ENCODE results near the gene CACNA2D1. TPM values are rescaled to one million over a fixed set of nuclear protein-coding genes. Genes with fewer than 3 reads are reported as not detected.

CACNA2D1 gene
- total and polyA plus RNA-seq, 7 experiments from 2014 or later = not detected

DNA sequence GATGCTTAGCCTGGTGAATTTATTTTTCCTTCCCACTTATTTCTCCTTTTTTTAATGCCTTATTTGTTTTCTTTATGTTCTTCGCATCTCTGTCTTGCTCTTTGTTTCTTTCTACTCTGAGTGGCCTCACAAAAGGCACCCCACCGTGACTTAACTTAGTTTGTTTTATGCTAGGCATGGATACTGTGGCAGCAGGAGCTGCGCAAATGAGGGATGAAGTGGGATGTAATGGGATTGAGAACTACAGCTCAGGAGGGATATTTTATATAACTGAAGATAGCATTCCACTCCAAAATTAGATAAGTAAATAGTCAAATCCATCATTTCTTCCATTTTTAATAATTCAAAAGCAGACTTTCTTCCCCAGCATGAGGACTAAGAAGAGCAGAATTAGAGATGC lies 1.7 kb upstream of the CACNA2D1 start:
- POLR2A ChIA-PET = no interaction called here
- H3K4me1 Mint-ChIP-seq = peaks cover 0 to 14% (median 7%) of the 10 kb centered on the region in 7 donors
- peaks cover 0 to 7% (median 1%) of the 10 kb centered on the region in 11 donors for H3K9me3 Mint-ChIP-seq

DNA sequence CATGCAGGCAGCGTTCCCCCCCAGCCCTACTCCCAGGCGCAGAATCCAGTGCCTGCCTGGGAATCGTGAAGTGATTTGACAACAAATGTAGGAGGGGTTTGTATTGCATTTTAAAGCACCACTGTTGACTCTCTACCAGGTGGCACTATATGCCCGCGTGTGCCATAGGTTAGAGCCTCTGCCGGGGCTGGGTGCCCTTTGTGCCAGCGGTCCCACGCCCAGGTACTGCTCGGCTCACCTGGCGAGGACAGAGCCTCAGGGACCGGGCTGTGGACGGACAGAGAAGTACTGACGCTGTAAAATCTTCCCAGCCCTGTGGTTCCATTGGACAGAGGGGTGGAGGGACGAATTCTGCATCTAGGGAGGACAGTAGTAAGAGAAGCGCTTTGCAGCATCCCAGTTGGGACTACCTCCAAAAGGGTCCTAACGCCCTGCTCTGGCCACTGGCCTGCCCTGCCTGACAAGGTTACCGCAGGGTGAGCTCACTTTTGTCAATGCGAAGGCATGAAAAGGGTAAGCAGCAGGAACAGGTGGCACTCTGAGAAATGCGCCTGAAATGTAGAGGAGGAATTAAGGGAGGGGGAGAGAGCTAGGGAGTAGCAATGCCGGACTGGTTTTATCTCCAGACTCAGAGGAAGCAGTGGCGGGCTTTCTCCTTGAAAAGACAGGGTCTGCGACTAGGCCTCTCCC lies 788 bp upstream of the CACNA2D1 start:
- H3K27ac ChIP-seq (ENCODE audit: low read depth, low read length) = no peak overlapping the region
- peaks cover 0 to 7% (median 1%) of the 10 kb centered on the region in 11 donors for H3K9me3 Mint-ChIP-seq
- ATAC-seq = no peak
- no peak overlapping the region for H3K27ac Mint-ChIP-seq
- H3K27me3 Mint-ChIP-seq = peaks cover 44 to 55% (median 45%) of the 10 kb centered on the region in 5 donors
- DNase-seq = no peak
- POLR2A ChIA-PET = no interaction called here
- peaks cover 0 to 9% of the 10 kb centered on the region in 2 donors for H3K27me3 ChIP-seq (ENCODE audit: control insufficient read depth in 2 of 2, insufficient read depth in 2 of 2, low read length in 2 of 2)
- peaks cover 0 to 14% (median 7%) of the 10 kb centered on the region in 7 donors for H3K4me1 Mint-ChIP-seq
- intact Hi-C loops (cut with micrococcal nuclease) = no loop called here
- H3K36me3 ChIP-seq (ENCODE audit: control insufficient read depth in 2 of 3, insufficient read depth in 3 of 3, low read length in 3 of 3) = no peaks in the 10 kb centered on the region
- peaks cover 0 to 7% (median 0%) of the 10 kb centered on the region in 5 donors for H3K36me3 Mint-ChIP-seq
- H3K4me3 ChIP-seq (ENCODE audit: low read length) = no peak overlapping the region
- H3K4me3 Mint-ChIP-seq = peak overlapping the region; percentile 13 to 62 (median 50)
- CTCF ChIA-PET = no interaction called here
- no peaks in the 10 kb centered on the region for H3K9me3 ChIP-seq (ENCODE audit: control insufficient read depth in 2 of 3, low read length in 3 of 3)
- H3K4me1 ChIP-seq (ENCODE audit: control insufficient read depth in 2 of 2, insufficient read depth in 2 of 2, low read length in 2 of 2) = no peaks in the 10 kb centered on the region

More for the DNA sequence above, 1.7 kb upstream of the CACNA2D1 start:
- H3K27me3 ChIP-seq (ENCODE audit: control insufficient read depth in 2 of 2, insufficient read depth in 2 of 2, low read length in 2 of 2) = peaks cover 0 to 9% of the 10 kb centered on the region in 2 donors
- H3K9me3 ChIP-seq (ENCODE audit: control insufficient read depth in 2 of 3, low read length in 3 of 3) = no peaks in the 10 kb centered on the region
- H3K27ac ChIP-seq (ENCODE audit: low read depth, low read length) = no peak overlapping the region
- H3K27ac Mint-ChIP-seq = no peak overlapping the region
- CTCF ChIA-PET = no interaction called here
- H3K4me1 ChIP-seq (ENCODE audit: control insufficient read depth in 2 of 2, insufficient read depth in 2 of 2, low read length in 2 of 2) = no peaks in the 10 kb centered on the region
- intact Hi-C loops (cut with micrococcal nuclease) = no loop called here
- no peak overlapping the region for H3K4me3 ChIP-seq (ENCODE audit: low read length)
- H3K36me3 Mint-ChIP-seq = peaks cover 0 to 7% (median 0%) of the 10 kb centered on the region in 5 donors
- no peak for ATAC-seq
- H3K36me3 ChIP-seq (ENCODE audit: control insufficient read depth in 2 of 3, insufficient read depth in 3 of 3, low read length in 3 of 3) = no peaks in the 10 kb centered on the region
- H3K4me3 Mint-ChIP-seq = peak overlapping the region in 1 of 10 donors; percentile 7
- peaks cover 43 to 54% (median 45%) of the 10 kb centered on the region in 5 donors for H3K27me3 Mint-ChIP-seq
- DNase-seq = no peak

DNA sequence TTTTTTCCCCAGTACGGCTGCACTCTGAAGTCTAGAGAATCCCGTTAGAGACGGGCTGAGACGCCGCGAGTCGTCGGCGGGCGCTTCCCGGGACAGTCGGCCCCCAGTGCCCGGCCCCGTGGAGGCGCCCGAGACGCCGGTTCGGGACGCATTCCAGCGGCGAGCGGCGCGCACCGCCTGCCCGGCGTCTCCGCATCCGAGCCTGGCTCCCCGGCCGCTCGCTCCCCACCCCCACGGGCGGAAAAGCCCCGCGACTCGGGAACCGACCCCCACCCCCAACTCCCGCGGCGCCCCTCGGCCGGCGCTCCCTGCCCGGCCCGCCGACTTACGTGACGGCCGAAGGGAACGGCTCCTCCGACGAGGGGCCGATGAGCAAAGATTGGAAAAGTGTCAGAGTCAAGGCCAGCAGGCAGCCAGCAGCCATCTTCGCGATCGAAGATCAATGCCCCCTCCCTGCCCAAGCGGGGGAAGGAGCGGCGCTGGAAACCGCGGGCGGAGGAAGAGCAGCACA lies 486 bp downstream of the CACNA2D1 start:
- Histone ChIP-seq H3K27ac (ENCODE audit: low read depth, low read length) (no peak overlapping the region), H3K4me1 (ENCODE audit: control insufficient read depth in 2 of 2, insufficient read depth in 2 of 2, low read length in 2 of 2) (no peaks in the 10 kb centered on the region), H3K4me3 (ENCODE audit: low read length) (no peak overlapping the region), H3K27me3 (ENCODE audit: control insufficient read depth in 2 of 2, insufficient read depth in 2 of 2, low read length in 2 of 2) (peaks cover 0 to 9% of the 10 kb centered on the region in 2 donors), H3K9me3 (ENCODE audit: control insufficient read depth in 2 of 3, low read length in 3 of 3) (no peaks in the 10 kb centered on the region), H3K36me3 (ENCODE audit: control insufficient read depth in 2 of 3, insufficient read depth in 3 of 3, low read length in 3 of 3) (no peaks in the 10 kb centered on the region)
- H3K27me3 Mint-ChIP-seq = peaks cover 44 to 54% (median 45%) of the 10 kb centered on the region in 5 donors
- DNase-seq (peak in 1 of 9 donors; percentile 20), ATAC-seq (no peak)
- intact Hi-C loops (cut with micrococcal nuclease) = no loop called here
- H3K4me3 Mint-ChIP-seq = peak overlapping the region in 7 of 10 donors; percentile 37 to 79 (median 64)
- H3K9me3 Mint-ChIP-seq = peaks cover 0 to 7% (median 1%) of the 10 kb centered on the region in 11 donors
- H3K36me3 Mint-ChIP-seq = peaks cover 0 to 7% (median 0%) of the 10 kb centered on the region in 5 donors
- H3K4me1 Mint-ChIP-seq = peaks cover 0 to 14% (median 7%) of the 10 kb centered on the region in 7 donors
- POLR2A ChIA-PET = no interaction called here
- CTCF ChIA-PET = no interaction called here
- H3K27ac Mint-ChIP-seq = no peak overlapping the region

DNA sequence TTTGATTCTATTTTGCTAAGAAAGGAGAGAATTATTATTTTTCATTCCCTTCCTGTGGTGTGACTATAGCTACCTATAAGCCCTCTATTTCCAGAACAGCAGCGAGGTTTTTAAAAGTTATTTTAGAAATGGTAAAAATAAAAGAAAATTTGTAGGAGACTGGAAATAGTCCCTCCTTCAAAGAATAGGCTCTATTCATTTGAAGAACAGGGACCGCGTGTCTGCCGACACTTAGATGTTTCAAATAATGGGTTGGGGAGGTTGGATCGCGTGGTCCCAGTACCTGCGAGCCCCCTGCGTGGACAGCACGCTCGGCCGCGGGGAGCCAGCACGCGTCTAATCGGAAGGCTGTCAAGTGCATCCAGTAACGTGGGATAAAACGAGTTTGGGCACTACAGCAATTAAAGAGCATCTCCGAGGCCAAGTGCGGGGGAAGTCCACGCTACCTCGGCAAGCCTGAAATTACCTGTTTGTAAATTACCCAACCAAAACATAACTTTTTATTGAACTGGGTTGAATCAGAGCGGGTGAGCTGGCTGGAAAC lies 1.0 kb downstream of the CACNA2D1 start:
- peaks cover 0 to 7% (median 0%) of the 10 kb centered on the region in 5 donors for H3K36me3 Mint-ChIP-seq
- no peak overlapping the region for H3K27ac ChIP-seq (ENCODE audit: low read depth, low read length)
- H3K27me3 ChIP-seq (ENCODE audit: control insufficient read depth in 2 of 2, insufficient read depth in 2 of 2, low read length in 2 of 2) = peaks cover 0 to 9% of the 10 kb centered on the region in 2 donors
- H3K9me3 ChIP-seq (ENCODE audit: control insufficient read depth in 2 of 3, low read length in 3 of 3) = no peaks in the 10 kb centered on the region
- H3K4me1 ChIP-seq (ENCODE audit: control insufficient read depth in 2 of 2, insufficient read depth in 2 of 2, low read length in 2 of 2) = no peaks in the 10 kb centered on the region
- H3K27me3 Mint-ChIP-seq = peaks cover 44 to 50% (median 45%) of the 10 kb centered on the region in 5 donors
- POLR2A ChIA-PET = no interaction called here
- H3K9me3 Mint-ChIP-seq = peaks cover 0 to 7% (median 0%) of the 10 kb centered on the region in 11 donors
- no peak overlapping the region for H3K4me3 ChIP-seq (ENCODE audit: low read length)
- H3K36me3 ChIP-seq (ENCODE audit: control insufficient read depth in 2 of 3, insufficient read depth in 3 of 3, low read length in 3 of 3) = no peaks in the 10 kb centered on the region
- intact Hi-C loops (cut with micrococcal nuclease) = no loop called here
- H3K4me3 Mint-ChIP-seq = peak overlapping the region in 9 of 10 donors; percentile 25 to 79 (median 64)
- H3K27ac Mint-ChIP-seq = no peak overlapping the region
- peaks cover 0 to 14% (median 7%) of the 10 kb centered on the region in 7 donors for H3K4me1 Mint-ChIP-seq
- CTCF ChIA-PET = no interaction called here
- DNase-seq (no peak), ATAC-seq (no peak)

DNA sequence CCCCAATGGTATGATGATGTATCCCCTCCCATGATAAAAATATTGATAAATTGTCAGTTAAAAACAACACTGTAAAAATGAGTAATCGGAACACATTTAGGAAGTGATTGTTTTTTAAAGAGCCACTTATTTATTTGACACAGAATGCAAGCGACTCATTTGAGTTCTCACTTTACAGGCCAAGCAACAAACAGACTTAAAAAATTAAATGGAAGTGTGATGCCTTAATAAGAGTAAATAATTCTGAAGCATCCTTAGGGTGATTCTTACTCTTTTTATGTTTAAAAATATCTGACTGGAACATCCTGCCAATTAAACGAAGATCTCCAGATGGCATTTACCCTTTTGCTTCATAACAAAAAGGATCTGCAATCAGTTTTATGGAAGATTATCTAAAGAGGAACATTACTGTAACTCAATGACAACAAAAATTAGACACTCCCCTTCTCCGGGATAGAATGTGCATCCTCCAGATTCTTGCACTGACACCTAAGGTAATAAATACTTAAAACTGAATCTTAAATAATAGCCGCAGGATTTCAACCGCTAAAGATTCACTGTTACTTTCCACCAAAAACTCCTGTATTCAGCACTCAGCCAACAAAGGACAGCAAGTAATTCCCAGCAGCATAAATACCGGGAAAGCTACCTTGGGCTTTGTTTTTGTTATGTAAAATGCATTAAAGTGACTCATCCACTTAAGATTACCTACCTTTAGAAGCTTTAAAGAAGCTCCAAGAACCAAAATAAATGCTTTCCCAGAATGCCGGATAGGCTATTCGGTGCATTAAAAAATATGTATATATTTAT lies 1.7 kb downstream of the CACNA2D1 start:
- peaks cover 0 to 7% (median 0%) of the 10 kb centered on the region in 11 donors for H3K9me3 Mint-ChIP-seq
- Histone ChIP-seq H3K9me3 (ENCODE audit: control insufficient read depth in 2 of 3, low read length in 3 of 3) (no peaks in the 10 kb centered on the region), H3K4me3 (ENCODE audit: low read length) (no peak overlapping the region), H3K27ac (ENCODE audit: low read depth, low read length) (no peak overlapping the region), H3K27me3 (ENCODE audit: control insufficient read depth in 2 of 2, insufficient read depth in 2 of 2, low read length in 2 of 2) (peaks cover 0 to 9% of the 10 kb centered on the region in 2 donors), H3K36me3 (ENCODE audit: control insufficient read depth in 2 of 3, insufficient read depth in 3 of 3, low read length in 3 of 3) (no peaks in the 10 kb centered on the region), H3K4me1 (ENCODE audit: control insufficient read depth in 2 of 2, insufficient read depth in 2 of 2, low read length in 2 of 2) (no peaks in the 10 kb centered on the region)
- CTCF ChIA-PET = no interaction called here
- ATAC-seq (no peak), DNase-seq (no peak)
- POLR2A ChIA-PET = no interaction called here
- H3K36me3 Mint-ChIP-seq = peaks cover 0 to 7% (median 0%) of the 10 kb centered on the region in 5 donors
- peaks cover 42 to 48% (median 44%) of the 10 kb centered on the region in 5 donors for H3K27me3 Mint-ChIP-seq
- H3K27ac Mint-ChIP-seq = no peak overlapping the region
- H3K4me1 Mint-ChIP-seq = peaks cover 0 to 14% (median 7%) of the 10 kb centered on the region in 7 donors
- H3K4me3 Mint-ChIP-seq = peak overlapping the region in 8 of 10 donors; percentile 25 to 79 (median 64)
- intact Hi-C loops (cut with micrococcal nuclease) = no loop called here

DNA sequence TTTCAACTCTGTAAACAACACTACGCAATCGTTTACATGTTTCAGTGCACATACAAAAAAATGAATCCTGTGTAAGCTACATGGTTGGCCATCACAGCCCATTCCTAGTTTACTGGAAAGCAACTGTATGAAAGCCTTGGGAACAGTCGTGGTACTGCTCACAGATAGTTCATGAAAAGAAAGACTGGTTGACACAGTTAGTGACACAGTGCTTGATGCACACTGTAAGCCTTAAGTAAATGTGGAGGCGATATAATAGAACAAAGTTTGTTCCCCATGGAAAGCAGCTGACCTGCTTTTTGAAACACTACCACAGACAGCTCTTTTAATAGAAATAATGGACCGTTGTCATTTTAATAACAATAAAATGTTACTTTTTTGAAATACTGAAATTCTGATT lies 5.1 kb downstream of the CACNA2D1 start:
- ChIA-PET CTCF (no interaction called here), POLR2A (no interaction called here)
- Histone ChIP-seq H3K27ac (ENCODE audit: low read depth, low read length) (no peak overlapping the region), H3K4me3 (ENCODE audit: low read length) (no peak overlapping the region), H3K4me1 (ENCODE audit: control insufficient read depth in 2 of 2, insufficient read depth in 2 of 2, low read length in 2 of 2) (no peaks in the 10 kb centered on the region), H3K27me3 (ENCODE audit: control insufficient read depth in 2 of 2, insufficient read depth in 2 of 2, low read length in 2 of 2) (peaks cover 0 to 9% of the 10 kb centered on the region in 2 donors), H3K36me3 (ENCODE audit: control insufficient read depth in 2 of 3, insufficient read depth in 3 of 3, low read length in 3 of 3) (no peaks in the 10 kb centered on the region), H3K9me3 (ENCODE audit: control insufficient read depth in 2 of 3, low read length in 3 of 3) (no peaks in the 10 kb centered on the region)
- H3K4me1 Mint-ChIP-seq = peaks cover 0 to 9% (median 6%) of the 10 kb centered on the region in 7 donors
- intact Hi-C loops (cut with micrococcal nuclease) = no loop called here
- H3K27me3 Mint-ChIP-seq = peaks cover 22 to 30% (median 26%) of the 10 kb centered on the region in 5 donors
- peaks cover 0 to 7% (median 0%) of the 10 kb centered on the region in 5 donors for H3K36me3 Mint-ChIP-seq
- H3K4me3 Mint-ChIP-seq = no peak overlapping the region
- H3K9me3 Mint-ChIP-seq = peaks cover 0 to 7% (median 0%) of the 10 kb centered on the region in 11 donors
- ATAC-seq (no peak), DNase-seq (no peak)
- no peak overlapping the region for H3K27ac Mint-ChIP-seq

All from naive thymus-derived CD4-positive, alpha-beta T cell (primary cell).